RWPE1 (cell line): ENCODE results near the gene RNF180.
"Not testable (repeated sequence)": the region's sequence is repeated elsewhere in the genome, so short reads cannot be mapped to it uniquely, and the experiment has no call there.

Experiments used
- CTCF ChIA-PET: fragments of 350-600 bp; sonication (Branson Sonifier 250); formaldehyde crosslinking; extraction: SDS; loops from one replicate; lab custom pipeline; 2021; lab: Yijun Ruan, JAX
- POLR2A ChIA-PET: fragments of 400-600 bp; formaldehyde crosslinking; extraction: SDS; loops from one replicate; lab custom pipeline; 2020; ENCODE audit warnings: antibody characterized with exemption; ENCODE audit not compliant: low non-redundant PET; lab: Yijun Ruan, JAX
- DNase-seq: peaks from one replicate; pipeline ENCODE4 v3.0.0; 2012; ENCODE audit warnings: low spot score
- H3K27ac ChIP-seq: fragments of 450-650 bp; 2 replicates; pipeline ENCODE4 v1.5.1; 2017
- CTCF ChIP-seq: fragments of 450-650 bp; conservative IDR thresholded peaks from 2 replicates; pipeline ENCODE4 v1.5.1; 2017; ENCODE audit warnings: low read depth, mild to moderate bottlenecking

Gene RNF180

GRCh38 chr5:64221911-64222310 is 56.3 kb downstream of the RNF180 start:
- CTCF ChIA-PET = interaction anchor here (0.5 to 0.6 kb wide), 2 partner anchors 390 to 574 kb away, joined by 3 read pairs; no protein-coding TSS in a partner anchor
- DNase-seq = no peak
- POLR2A ChIA-PET = no interaction called here
- H3K27ac ChIP-seq = no peak overlapping the region
- no peak for TF ChIP-seq CTCF

GRCh38 chr5:64225286-64225981 is 59.8 kb downstream of the RNF180 start:
- CTCF ChIA-PET, POLR2A ChIA-PET, DNase-seq, H3K27ac ChIP-seq: not testable (repeated sequence)

GRCh38 chr5:64227131-64227537 is 61.5 kb downstream of the RNF180 start:
- POLR2A ChIA-PET = not testable (repeated sequence)

GRCh38 chr5:64229163-64229774 is 63.6 kb downstream of the RNF180 start:
- TF ChIP-seq CTCF = peak; percentile 82
- CTCF ChIA-PET = interaction anchor here (0.6 to 2.2 kb wide), 21 partner anchors 13 to 1137 kb away, joined by 3 to 20 read pairs (median 4); no protein-coding TSS in a partner anchor
- no peak overlapping the region for H3K27ac ChIP-seq
- POLR2A ChIA-PET = no interaction called here
- DNase-seq = peak; percentile 62

More at GRCh38 chr5:64227131-64227537, 61.5 kb downstream of the RNF180 start:
- H3K27ac ChIP-seq, CTCF ChIA-PET, DNase-seq: not testable (repeated sequence)

GRCh38 chr5:64260756-64261155 is 95.1 kb downstream of the RNF180 start:
- POLR2A ChIA-PET = no interaction called here
- CTCF ChIA-PET = interaction anchor here (0.6 to 0.8 kb wide), 2 partner anchors 32 to 247 kb away, joined by 3 to 5 read pairs; no protein-coding TSS in a partner anchor
- H3K27ac ChIP-seq = no peak overlapping the region
- no peak for DNase-seq
- TF ChIP-seq CTCF = 0 out of 2 replicates have a peak, but pooled peaks have one; percentile 7

- POLR2A ChIA-PET = no interaction called here
- no peak overlapping the region for H3K27ac ChIP-seq
- CTCF ChIA-PET = interaction anchor here (0.6 kb wide), 1 partner anchor 109 kb away, joined by 4 read pairs; no protein-coding TSS in a partner anchor
- DNase-seq = no peak
- no peak for TF ChIP-seq CTCF
These were observed 103.5 kb downstream of the RNF180 start for GRCh38 chr5:64269164-64269563.

- ChIA-PET POLR2A (no interaction called here), CTCF (interaction anchor here (0.7 kb wide), 1 partner anchor 132 kb away, joined by 5 read pairs; no protein-coding TSS in a partner anchor)
- no peak for TF ChIP-seq CTCF
- no peak overlapping the region for H3K27ac ChIP-seq
- no peak for DNase-seq
These were observed 107.6 kb downstream of the RNF180 start for GRCh38 chr5:64273276-64273675.
